GM18909 (cell line): ENCODE results near the gene PPARGC1A.

ENCODE experiments used
- ATAC-seq: cut with Tn5 transposase; IDR thresholded peaks from one replicate; pipeline ENCODE4 v1.9.1; 2021; ENCODE audit warnings: mild to moderate bottlenecking; ENCODE audit not compliant: unreplicated experiment, poor library complexity

PPARGC1A gene

DNA sequence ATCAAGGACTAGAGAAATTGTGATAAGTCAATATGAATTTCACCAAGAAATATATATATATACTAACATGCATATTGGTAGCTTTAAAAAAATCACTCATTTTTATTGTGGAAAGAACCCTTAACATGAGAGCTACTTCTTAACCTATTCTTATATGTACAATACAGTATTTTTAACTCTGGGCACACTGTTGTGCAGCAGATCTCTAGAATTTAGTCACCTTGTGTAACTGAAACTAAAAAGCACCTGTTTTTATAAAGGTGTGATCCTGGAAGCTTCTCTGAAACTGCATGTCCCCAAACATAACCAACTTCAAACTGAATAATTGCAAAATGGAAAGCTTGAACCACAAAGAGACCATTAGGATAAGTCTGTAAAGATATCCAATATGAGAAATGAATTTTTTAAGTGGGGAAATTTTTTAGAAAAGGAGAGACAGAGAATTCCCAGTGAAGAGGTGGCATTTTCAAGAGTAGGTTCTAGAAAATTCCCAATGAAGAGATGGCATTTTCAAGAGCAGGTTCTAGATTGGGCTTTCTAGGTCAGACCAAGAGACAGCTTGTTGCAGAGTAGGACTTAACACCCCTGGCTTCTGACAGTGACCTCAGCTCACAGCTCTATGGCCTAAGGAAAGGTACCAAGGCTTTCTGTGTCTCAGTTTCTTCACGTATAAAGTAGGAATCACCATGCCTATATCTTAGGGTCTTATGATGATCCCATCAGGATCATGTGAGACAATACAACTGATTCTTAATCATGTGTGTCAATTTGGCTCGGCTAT, 22.0 kb upstream of the PPARGC1A start:
- ATAC-seq, result peak; percentile 66

DNA sequence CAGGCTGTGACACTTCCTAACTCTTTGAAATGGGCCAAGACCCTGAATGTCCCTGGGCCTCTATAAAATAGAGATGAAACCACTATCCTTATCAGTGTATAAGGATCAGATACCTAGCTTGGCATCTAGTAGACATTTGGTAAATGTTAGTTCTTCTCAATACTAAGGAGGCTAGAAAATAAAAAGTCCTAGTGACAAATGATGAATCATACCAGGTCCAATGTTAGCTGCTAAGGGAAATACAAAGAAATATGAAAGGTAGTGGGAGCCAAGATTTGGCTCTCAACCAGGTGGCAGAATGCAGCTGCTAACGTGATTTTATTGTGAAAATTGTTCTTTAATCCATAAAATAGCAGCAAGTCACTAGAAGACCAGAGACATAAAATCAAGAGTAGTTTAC, 19.8 kb upstream of the PPARGC1A start:
- ATAC-seq, result no peak

- ATAC-seq, result no peak
Measured at GRCh38 chr4:23906839-23907238, 17.0 kb upstream of the PPARGC1A start.

GRCh38 chr4:23904639-23905071, 14.8 kb upstream of the PPARGC1A start:
- ATAC-seq, result no peak

DNA sequence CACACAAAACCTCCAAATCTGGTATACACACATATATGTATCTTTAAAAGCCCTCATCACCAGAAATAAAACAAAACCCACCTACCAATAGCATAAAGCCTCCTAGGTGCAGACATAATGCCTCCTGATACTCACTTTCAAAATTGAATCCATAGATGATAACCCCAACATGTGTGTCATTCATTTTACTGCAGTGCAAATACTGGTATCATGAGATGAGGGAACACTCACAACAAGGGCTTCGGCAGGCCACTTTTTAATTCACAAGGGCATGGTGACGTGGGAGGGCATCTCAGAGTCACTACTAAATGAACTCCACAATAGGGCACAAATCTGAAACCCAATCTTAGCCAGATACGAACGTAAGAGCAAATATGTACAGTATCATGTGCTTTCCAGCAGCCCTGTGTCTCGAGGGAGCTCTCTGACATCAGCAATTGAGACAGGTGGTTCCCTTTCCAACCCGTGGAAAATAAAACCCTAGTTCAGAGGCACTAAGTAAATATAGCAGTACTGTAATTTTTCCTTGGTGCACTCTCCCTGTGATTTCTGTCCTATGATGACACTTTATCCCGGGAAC, 14.1 kb upstream of the PPARGC1A start:
- no peak for ATAC-seq

DNA sequence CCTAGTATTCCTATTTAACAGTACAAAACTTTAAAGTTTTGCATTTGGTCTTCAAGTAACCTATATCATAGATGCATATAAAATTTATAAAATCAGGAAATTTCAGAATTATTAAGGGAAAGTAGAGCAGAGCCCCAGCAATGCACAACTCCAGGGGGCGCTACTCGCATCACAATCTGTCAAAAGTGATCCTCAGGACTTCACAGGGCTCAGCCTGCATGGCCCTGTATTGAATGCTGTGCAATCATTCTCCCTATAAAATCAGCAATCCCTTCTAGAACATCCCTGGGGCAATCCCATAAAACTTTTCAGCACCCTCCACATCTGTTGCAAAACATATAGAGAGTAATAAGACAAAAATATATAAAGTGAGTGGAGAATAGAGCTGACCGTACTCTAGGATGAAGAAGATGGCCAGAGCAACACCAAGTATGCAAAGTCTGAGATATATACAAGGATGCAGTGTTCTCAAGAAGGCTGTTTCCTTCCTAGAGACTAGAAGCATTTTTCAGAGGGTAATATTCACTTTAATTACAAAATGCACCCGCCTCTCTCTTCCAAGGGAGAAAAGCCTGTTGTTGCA, 12.5 kb upstream of the PPARGC1A start:
- ATAC-seq, result no peak

- ATAC-seq, result no peak
Measured at GRCh38 chr4:23900636-23901035, 10.8 kb upstream of the PPARGC1A start.

GRCh38 chr4:23899565-23899964, 9.7 kb upstream of the PPARGC1A start:
- no peak for ATAC-seq

DNA sequence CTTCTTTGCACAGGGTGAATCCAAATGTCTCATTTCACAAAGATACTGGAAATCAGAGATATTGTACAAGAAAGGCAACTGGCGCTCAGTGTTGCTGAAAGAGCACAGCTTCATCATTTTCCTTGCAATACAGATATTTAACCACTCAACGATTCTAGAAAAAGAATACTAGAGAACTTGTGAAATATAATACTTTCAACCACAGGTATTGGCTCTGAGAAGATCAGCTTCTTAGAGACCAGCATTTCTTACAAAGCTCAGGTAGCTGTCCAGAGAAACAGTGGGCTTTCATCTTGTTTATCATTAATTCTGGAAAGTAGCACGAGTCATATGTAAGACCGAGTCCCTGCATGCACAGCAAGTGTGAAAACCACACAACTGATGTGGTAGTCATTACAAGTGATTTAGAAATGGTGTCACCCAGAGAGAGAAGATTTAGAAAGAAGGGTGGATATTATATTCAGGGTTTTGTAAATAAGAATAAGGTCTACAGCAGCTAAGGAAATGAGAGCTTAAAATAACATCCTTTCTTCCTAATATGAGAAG, 7.8 kb upstream of the PPARGC1A start:
- no peak for ATAC-seq

- no peak for ATAC-seq
Measured at GRCh38 chr4:23894021-23894420, 4.2 kb upstream of the PPARGC1A start.

DNA sequence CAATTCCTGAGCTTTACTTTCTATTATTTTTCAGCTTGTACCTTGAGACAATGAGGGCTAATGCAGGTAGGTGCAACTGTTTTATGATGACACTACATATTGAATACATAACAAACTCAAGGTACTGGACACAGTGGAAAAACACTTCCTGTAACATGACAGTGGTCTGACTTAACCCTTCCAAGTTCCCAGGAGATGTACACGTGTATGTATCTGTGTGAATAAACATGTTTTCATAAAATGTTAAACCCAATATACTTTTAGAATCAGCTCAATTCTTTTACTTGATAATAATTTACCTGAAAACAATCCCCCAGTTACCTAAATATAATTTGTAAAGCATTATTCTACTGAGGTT, 1.2 kb upstream of the PPARGC1A start:
- no peak for ATAC-seq

DNA sequence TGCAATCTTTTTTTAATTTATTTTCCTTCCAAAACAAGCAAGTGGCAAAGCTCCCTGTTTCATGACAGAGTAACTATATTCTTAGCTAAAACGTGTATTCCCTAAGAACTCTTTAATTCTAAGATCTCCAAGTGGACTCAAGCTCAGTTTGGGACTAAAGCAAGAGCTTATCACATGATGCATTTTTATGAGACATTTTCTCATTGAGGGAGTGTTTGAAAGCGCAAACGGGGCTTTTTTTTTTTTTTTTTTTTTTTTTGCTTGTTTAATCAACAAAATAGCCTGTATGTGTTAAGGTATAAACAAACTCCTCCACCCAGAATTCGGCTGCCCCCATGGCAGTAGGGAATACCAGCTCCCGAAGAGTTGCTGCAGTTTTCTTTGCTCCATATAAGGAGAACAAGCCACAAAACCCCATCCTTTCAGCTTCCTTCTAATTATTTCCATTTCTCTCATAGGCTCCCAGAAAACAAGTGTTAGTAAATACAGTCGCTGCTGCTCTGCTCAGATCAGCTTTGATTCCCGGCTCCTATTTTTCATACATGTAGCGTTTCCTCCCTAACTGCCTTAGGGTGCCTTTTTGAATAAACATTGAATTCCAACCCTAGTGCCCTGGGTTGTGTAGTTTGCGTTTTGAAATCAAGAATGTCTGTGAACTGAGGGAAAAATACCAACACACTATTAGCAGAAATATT, 669 bp upstream of the PPARGC1A start:
- no peak for ATAC-seq

DNA sequence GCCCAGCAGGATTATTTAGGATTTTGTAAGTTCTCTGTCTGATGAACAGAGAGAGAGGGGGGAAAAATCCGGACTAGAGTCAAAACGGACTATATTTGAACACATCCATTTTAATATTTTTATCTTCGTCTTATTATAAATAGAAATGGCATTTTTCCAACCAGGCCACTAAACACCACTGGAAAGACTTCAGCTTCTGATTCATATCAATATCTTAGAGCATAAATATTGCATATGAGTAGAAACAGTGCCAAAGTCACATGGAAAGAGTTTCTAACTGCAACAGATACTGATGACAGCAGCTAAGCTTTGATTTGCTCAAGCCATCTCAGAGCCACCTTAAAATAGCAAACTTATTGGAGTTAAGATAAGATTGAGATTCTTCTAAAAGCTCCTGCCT, 456 bp downstream of the PPARGC1A start:
- ATAC-seq, result no peak

DNA sequence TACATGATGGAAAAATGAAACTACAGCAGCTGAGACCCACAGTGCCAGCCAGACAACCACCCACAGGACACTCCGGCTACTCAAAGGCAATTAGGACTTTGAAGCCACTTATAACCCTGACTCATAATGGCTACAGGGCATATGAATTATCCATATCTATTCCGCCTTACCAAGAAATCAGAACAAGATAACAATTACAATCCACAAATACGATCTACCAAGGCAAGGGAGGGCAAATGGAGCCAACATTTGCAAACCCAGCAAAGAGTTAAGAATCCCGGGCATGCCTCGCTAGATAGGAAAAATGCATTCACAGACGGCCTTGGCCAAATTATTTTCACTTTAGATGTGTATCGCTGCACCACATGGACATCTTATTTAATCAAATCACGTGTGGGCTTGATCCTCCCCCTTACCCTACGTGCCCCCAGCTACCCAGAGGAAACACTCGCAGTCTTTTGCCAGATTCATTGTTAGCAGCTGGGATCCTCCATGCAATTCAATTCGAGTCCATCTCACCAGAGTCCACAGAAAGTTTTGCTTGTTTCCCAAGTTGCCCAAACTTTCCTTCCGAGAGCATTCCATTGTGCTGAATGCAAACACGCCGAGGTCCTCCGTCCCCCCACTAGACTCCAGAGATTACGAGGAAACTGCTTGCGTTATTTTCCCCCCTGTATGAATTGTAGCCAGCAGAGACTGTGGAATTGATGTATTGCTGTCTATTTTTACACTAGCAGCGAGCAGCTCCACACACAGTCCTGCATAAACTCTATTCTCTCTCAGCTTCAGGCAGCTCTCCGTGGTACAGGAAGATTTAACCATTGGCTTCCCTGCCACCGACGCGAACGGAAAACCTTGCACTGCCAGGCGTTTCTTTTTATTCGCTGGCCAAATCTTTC, 1.2 kb downstream of the PPARGC1A start:
- ATAC-seq, result no peak

- no peak for ATAC-seq
Measured at GRCh38 chr4:23887989-23888388, 1.9 kb downstream of the PPARGC1A start.

- ATAC-seq, result no peak
Measured at GRCh38 chr4:23887173-23887572, 2.7 kb downstream of the PPARGC1A start.

DNA sequence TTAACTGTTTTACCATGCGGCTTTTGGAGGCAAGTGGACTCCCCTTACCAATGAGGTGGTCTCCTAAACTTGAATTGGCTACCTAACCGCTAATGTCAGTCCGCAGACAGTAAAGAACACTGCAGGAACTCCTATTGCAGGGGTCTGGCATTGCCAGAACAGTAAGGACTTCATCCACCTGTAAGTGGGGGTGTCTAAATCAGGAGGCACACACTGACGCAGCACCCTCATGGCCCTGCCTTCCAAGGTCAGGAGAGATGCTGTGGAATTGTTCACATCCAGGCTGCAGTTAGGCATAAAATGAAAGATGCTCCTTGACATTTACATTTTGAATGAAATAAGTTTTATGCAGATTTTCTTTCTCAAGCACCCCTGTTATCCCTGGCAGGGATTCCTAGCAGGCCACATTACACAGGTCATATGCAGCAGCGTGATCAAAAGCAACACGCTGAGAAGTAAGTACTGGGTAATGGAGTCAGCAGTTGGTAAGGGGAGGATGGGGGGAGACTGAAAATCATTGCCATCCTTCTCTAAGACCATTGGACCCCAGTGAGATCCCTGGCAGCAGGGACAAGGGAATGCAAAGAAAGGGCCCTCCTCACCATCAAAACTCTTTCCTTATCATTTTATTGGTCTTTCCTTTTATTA, 3.8 kb downstream of the PPARGC1A start:
- no peak for ATAC-seq

- no peak for ATAC-seq
Measured at GRCh38 chr4:23884741-23885140, 5.1 kb downstream of the PPARGC1A start.

- ATAC-seq, result no peak
Measured at GRCh38 chr4:23884261-23884660, 5.6 kb downstream of the PPARGC1A start.
